HCT116 (cell line): ENCODE data around the gene RASSF6.

Source experiments
- CEBPB ChIP-seq: IDR thresholded peaks from 2 replicates; pipeline ENCODE4 v1.6.1; 2012; ENCODE audit warnings: low read depth
- EZH2 ChIP-seq: fragments of 200-600 bp; sonication (generic); IDR thresholded peaks from 2 replicates; pipeline ENCODE4 v1.6.1; 2017; ENCODE audit warnings: antibody characterized with exemption, mixed run types
- EZH2phosphoT487 ChIP-seq: fragments of 200-600 bp; IDR thresholded peaks from 2 replicates; pipeline ENCODE4 v1.6.1; 2018; ENCODE audit warnings: antibody characterized with exemption, borderline replicate concordance
- FOSL1 ChIP-seq: IDR thresholded peaks from 2 replicates; pipeline ENCODE4 v1.6.1; 2012; ENCODE audit warnings: low read depth
- JUND ChIP-seq: IDR thresholded peaks from 2 replicates; pipeline ENCODE4 v1.6.1; 2012
- POLR2A ChIP-seq: IDR thresholded peaks from 2 replicates; pipeline ENCODE4 v1.7.0; 2011; ENCODE audit warnings: borderline replicate concordance; ENCODE audit not compliant: insufficient read depth, insufficient read length; ENCODE audit errors: extremely low read depth
- RAD21 ChIP-seq: IDR thresholded peaks from 2 replicates; pipeline ENCODE4 v1.6.1; 2012; ENCODE audit warnings: low read depth, mild to moderate bottlenecking
- SRF ChIP-seq: IDR thresholded peaks from 2 replicates; pipeline ENCODE4 v1.6.1; 2012; ENCODE audit warnings: low read depth
- YY1 ChIP-seq: IDR thresholded peaks from 2 replicates; pipeline ENCODE4 v1.6.1; 2011; ENCODE audit warnings: low read length, low read depth, moderate library complexity, mild to moderate bottlenecking; ENCODE audit not compliant: insufficient replicate concordance; ENCODE audit errors: extremely low read depth
- ZNF274 ChIP-seq: fragments of 200-500 bp; sonication (Bioruptor generic); IDR thresholded peaks from 2 replicates; pipeline ENCODE4 v1.6.1; 2014; ENCODE audit warnings: mild to moderate bottlenecking, low read depth, low read length, inconsistent platforms
- TF ChIP-seq, protein P1 (sequence below), 3 experiments: fragments of 200-600 bp in 1 of 3; sonication (generic) in 1 of 3; IDR thresholded peaks in 2 of 3; conservative IDR thresholded peaks in 1 of 3; 2 replicates each; pipeline ENCODE4 v1.5.1; 2012 to 2017; ENCODE audit warnings: low read depth in 2 of 3, low read length in 2 of 3, antibody characterized with exemption in 1 of 3, borderline replicate concordance in 1 of 3, control low read depth in 1 of 3, mild to moderate bottlenecking in 1 of 3, mixed read lengths in 1 of 3, mixed run types in 1 of 3, moderate library complexity in 1 of 3; ENCODE audit not compliant: insufficient read depth in 1 of 3
- TF ChIP-seq, protein P2 (sequence below): IDR thresholded peaks from 2 replicates; pipeline ENCODE4 v1.6.1; 2012; ENCODE audit warnings: low read depth
- TF ChIP-seq, protein P3 (sequence below): IDR thresholded peaks from 2 replicates; pipeline ENCODE4 v1.6.1; 2012

DNA sequence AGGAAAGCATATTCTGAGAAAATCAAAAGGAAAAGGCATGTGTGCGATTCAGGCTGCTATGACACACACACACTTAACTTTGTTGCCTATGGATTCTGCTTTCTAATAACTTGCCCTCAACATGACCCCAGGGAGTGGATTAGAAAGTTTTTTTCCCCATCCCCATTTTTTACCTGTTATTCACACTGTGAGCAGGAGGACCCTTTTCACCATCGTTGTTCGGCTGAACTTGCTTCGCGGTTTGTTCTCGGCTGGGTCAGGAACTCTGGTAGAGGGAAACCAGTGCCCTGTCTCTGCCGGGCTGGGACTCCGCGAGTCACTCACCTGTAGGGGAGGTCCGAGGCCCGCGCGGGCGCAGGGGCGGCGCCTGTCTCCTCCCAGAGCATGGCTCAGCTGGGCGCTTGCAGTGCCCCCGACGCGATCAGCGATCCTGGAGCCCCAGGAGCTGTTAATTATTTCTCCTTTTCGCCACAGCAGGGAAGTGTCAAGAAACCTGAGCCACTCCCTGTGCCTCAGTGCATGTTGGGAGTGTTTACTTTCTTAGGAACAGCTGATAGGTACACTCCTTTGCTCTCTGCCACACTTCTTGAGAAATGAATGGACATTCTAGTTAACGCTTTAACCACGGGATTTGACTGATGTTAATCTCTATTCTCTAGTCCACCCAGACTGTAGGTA is at the start of gene RASSF6:
- TF ChIP-seq, protein P1, sequence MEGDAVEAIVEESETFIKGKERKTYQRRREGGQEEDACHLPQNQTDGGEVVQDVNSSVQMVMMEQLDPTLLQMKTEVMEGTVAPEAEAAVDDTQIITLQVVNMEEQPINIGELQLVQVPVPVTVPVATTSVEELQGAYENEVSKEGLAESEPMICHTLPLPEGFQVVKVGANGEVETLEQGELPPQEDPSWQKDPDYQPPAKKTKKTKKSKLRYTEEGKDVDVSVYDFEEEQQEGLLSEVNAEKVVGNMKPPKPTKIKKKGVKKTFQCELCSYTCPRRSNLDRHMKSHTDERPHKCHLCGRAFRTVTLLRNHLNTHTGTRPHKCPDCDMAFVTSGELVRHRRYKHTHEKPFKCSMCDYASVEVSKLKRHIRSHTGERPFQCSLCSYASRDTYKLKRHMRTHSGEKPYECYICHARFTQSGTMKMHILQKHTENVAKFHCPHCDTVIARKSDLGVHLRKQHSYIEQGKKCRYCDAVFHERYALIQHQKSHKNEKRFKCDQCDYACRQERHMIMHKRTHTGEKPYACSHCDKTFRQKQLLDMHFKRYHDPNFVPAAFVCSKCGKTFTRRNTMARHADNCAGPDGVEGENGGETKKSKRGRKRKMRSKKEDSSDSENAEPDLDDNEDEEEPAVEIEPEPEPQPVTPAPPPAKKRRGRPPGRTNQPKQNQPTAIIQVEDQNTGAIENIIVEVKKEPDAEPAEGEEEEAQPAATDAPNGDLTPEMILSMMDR (IDR thresholded peaks at IDR 0.05 in 2 of 3, conservative IDR thresholded peaks at IDR 0.05 in 1 of 3; ENCODE audit: borderline replicate concordance in 1 of 3, insufficient read depth in 1 of 3, low read depth in 2 of 3, low read length in 2 of 3), result 0 out of 6 replicates have a peak, but pooled peaks of 1 of the 3 experiments have one; percentile 12
- TF ChIP-seq, protein P2, sequence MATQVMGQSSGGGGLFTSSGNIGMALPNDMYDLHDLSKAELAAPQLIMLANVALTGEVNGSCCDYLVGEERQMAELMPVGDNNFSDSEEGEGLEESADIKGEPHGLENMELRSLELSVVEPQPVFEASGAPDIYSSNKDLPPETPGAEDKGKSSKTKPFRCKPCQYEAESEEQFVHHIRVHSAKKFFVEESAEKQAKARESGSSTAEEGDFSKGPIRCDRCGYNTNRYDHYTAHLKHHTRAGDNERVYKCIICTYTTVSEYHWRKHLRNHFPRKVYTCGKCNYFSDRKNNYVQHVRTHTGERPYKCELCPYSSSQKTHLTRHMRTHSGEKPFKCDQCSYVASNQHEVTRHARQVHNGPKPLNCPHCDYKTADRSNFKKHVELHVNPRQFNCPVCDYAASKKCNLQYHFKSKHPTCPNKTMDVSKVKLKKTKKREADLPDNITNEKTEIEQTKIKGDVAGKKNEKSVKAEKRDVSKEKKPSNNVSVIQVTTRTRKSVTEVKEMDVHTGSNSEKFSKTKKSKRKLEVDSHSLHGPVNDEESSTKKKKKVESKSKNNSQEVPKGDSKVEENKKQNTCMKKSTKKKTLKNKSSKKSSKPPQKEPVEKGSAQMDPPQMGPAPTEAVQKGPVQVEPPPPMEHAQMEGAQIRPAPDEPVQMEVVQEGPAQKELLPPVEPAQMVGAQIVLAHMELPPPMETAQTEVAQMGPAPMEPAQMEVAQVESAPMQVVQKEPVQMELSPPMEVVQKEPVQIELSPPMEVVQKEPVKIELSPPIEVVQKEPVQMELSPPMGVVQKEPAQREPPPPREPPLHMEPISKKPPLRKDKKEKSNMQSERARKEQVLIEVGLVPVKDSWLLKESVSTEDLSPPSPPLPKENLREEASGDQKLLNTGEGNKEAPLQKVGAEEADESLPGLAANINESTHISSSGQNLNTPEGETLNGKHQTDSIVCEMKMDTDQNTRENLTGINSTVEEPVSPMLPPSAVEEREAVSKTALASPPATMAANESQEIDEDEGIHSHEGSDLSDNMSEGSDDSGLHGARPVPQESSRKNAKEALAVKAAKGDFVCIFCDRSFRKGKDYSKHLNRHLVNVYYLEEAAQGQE, result no peak
- TF ChIP-seq POLR2A (no peak), EZH2 (no peak), YY1 (no peak), RAD21 (no peak), FOSL1 (no peak), ZNF274 (no peak), EZH2phosphoT487 (no peak), SRF (no peak), JUND (no peak), CEBPB (0 out of 2 replicates have a peak, but pooled peaks have one; percentile 29)
- TF ChIP-seq, protein P3, sequence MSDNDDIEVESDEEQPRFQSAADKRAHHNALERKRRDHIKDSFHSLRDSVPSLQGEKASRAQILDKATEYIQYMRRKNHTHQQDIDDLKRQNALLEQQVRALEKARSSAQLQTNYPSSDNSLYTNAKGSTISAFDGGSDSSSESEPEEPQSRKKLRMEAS, result peak; percentile 66
